OCI-LY1 (cell line): Measurements from ENCODE around the gene ZNF611.
"Not testable (repeated sequence)": the region's sequence is repeated elsewhere in the genome, so short reads cannot be mapped to it uniquely, and the experiment has no call there.

Experiments used
- H2AFZ ChIP-seq: fragments of 200-600 bp; sonication (generic), shearing (Covaris generic); 2 replicates; pipeline ENCODE4 v1.6.0; 2014; ENCODE audit warnings: antibody characterized with exemption, mild to moderate bottlenecking, low read length
- H3F3A ChIP-seq: fragments of 200-600 bp; sonication (generic), shearing (Covaris generic); 2 replicates; pipeline ENCODE4 v1.6.0; 2014; ENCODE audit warnings: mild to moderate bottlenecking, antibody characterized with exemption, low read length, moderate library complexity; ENCODE audit not compliant: insufficient read depth
- H3K27ac ChIP-seq: fragments of 200-600 bp; sonication (generic); 2 replicates; pipeline ENCODE4 v1.5.1; 2014; ENCODE audit warnings: low read length, mixed run types, mild to moderate bottlenecking, low read depth; ENCODE audit not compliant: poor library complexity, severe bottlenecking
- H3K27me3 ChIP-seq: fragments of 200-600 bp; sonication (generic); 2 replicates; pipeline ENCODE4 v1.6.0; 2014; ENCODE audit warnings: antibody characterized with exemption, mild to moderate bottlenecking, low read length, moderate library complexity; ENCODE audit not compliant: insufficient read depth
- H3K36me3 ChIP-seq: fragments of 200-600 bp; sonication (generic); 2 replicates; pipeline ENCODE4 v1.6.1; 2014; ENCODE audit warnings: mild to moderate bottlenecking, antibody characterized with exemption, low read length, moderate library complexity, mixed read lengths; ENCODE audit not compliant: insufficient read depth
- H3K4me1 ChIP-seq: fragments of 200-600 bp; sonication (generic); 2 replicates; pipeline ENCODE4 v1.5.1; 2014; ENCODE audit warnings: mild to moderate bottlenecking, low read length, moderate library complexity; ENCODE audit not compliant: insufficient read depth, severe bottlenecking
- H3K4me2 ChIP-seq: fragments of 200-600 bp; sonication (generic), shearing (Covaris generic); 2 replicates; pipeline ENCODE4 v1.6.1; 2014; ENCODE audit warnings: low read length
- H3K4me3 ChIP-seq: fragments of 200-600 bp; sonication (generic); 2 replicates; pipeline ENCODE4 v1.5.1; 2014; ENCODE audit warnings: low read length, low read depth, mild to moderate bottlenecking, mixed read lengths; ENCODE audit not compliant: poor library complexity, severe bottlenecking
- H3K79me2 ChIP-seq: fragments of 200-600 bp; shearing (Covaris generic); 2 replicates; pipeline ENCODE4 v1.6.1; 2016; ENCODE audit warnings: mixed run types, low read length, mixed read lengths; ENCODE audit not compliant: insufficient read depth
- H3K9ac ChIP-seq: fragments of 200-600 bp; sonication (generic), shearing (Covaris generic); 2 replicates; pipeline ENCODE4 v1.6.1; 2014; ENCODE audit warnings: mild to moderate bottlenecking, low read length, mixed read lengths
- H3K9me2 ChIP-seq: fragments of 200-600 bp; sonication (generic), shearing (Covaris generic); 2 replicates; pipeline ENCODE4 v1.6.1; 2014; ENCODE audit warnings: low read depth, mild to moderate bottlenecking, low read length, mixed read lengths
- H3K9me3 ChIP-seq: fragments of 200-600 bp; shearing (Covaris generic); 2 replicates; pipeline ENCODE4 v1.6.1; 2014; ENCODE audit warnings: low read length, mixed read lengths
- H4K20me1 ChIP-seq: fragments of 200-600 bp; sonication (generic), shearing (Covaris generic); 2 replicates; pipeline ENCODE4 v1.6.0; 2016; ENCODE audit warnings: mild to moderate bottlenecking, low read length; ENCODE audit not compliant: insufficient read depth
- CTCF ChIP-seq: fragments of 200-600 bp; sonication (generic), shearing (Covaris generic); IDR thresholded peaks from 2 replicates; pipeline ENCODE4 v1.5.1; 2017; ENCODE audit warnings: mild to moderate bottlenecking, antibody characterized with exemption, low read length, moderate library complexity, mixed read lengths
- EZH2 ChIP-seq: fragments of 200-600 bp; sonication (generic), shearing (Covaris generic); IDR thresholded peaks from 2 replicates; pipeline ENCODE4 v1.8.0; 2017; ENCODE audit warnings: borderline replicate concordance, mixed run types, mild to moderate bottlenecking, antibody characterized with exemption, low read length, moderate library complexity, mixed read lengths

The ZNF611 gene

GRCh38 chr19:52716522-52716921, 18.3 kb downstream of the ZNF611 start:
- H3K27ac ChIP-seq, result no peak overlapping the region
- H3K4me2 ChIP-seq, result no peak overlapping the region
- no peaks in the 10 kb centered on the region for H3K9me2 ChIP-seq

DNA sequence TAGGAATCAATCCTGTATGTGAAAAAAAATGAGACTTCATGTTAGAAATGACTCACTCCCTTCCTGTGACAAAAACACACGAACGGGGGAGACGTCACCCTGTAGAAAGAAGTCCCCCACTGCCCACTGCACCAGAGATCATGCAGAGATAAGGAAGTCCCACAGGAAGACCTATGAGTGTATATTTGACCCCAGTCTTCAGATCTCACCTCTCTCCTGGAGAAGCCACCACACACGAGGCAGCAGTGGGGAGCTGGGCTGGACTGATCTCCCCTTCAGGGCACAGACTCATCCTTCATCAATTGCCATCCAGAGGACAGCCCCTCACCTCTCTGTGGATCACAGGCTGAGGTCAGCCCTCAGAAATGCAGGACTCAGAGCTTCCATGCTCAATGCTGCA, 18.9 kb downstream of the ZNF611 start:
- not testable (repeated sequence) for H3K9ac ChIP-seq, H3K4me3 ChIP-seq

More at GRCh38 chr19:52716522-52716921, 18.3 kb downstream of the ZNF611 start:
- Histone ChIP-seq H4K20me1 (no peaks in the 10 kb centered on the region), H3K79me2 (no peaks in the 10 kb centered on the region), H3K9me3 (no peaks in the 10 kb centered on the region), H3K4me3 (no peak overlapping the region), H3F3A (no peaks in the 10 kb centered on the region), H3K4me1 (no peaks in the 10 kb centered on the region), H3K36me3 (peaks cover 54% of the 10 kb centered on the region), H3K9ac (no peak overlapping the region), H2AFZ (no peak overlapping the region), H3K27me3 (no peaks in the 10 kb centered on the region)
- TF ChIP-seq CTCF (no peak), EZH2 (no peak)

DNA sequence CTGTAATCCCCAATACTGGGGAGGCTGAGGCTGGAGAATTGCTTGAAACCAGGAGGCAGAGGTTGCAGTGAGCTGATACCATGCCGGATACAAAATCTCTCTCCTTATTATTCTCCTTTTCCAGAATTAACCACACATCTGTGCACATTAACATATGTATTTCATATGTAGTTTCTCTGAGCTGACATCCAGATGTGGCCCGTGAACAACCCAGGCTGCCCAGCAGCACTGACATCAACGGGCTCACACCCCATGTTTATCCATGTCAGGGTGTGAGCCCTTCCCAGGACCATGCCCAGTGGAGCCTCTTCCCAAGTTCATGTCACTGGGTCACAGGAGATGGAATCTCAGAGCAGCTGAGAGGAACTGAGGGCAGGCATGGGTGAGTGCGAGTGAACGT, 19.5 kb downstream of the ZNF611 start:
- H3K27ac ChIP-seq, H3K9ac ChIP-seq, H3K9me3 ChIP-seq, H3K79me2 ChIP-seq, H4K20me1 ChIP-seq, H3K4me2 ChIP-seq, H3K27me3 ChIP-seq, H2AFZ ChIP-seq, H3K4me1 ChIP-seq, H3F3A ChIP-seq, H3K9me2 ChIP-seq, H3K4me3 ChIP-seq: not testable (repeated sequence)
- peaks cover 54% of the 10 kb centered on the region for H3K36me3 ChIP-seq

More for the DNA sequence above, 18.9 kb downstream of the ZNF611 start:
- not testable (repeated sequence) for H3K9me2 ChIP-seq, H4K20me1 ChIP-seq, H3K79me2 ChIP-seq, H2AFZ ChIP-seq, H3K4me1 ChIP-seq, H3F3A ChIP-seq, H3K9me3 ChIP-seq, H3K27ac ChIP-seq, H3K27me3 ChIP-seq, H3K4me2 ChIP-seq
- peaks cover 54% of the 10 kb centered on the region for H3K36me3 ChIP-seq

- not testable (repeated sequence) for H3K4me3 ChIP-seq, H3K4me1 ChIP-seq, H3K9me3 ChIP-seq, H3K27ac ChIP-seq, H2AFZ ChIP-seq, H3K4me2 ChIP-seq, H3K79me2 ChIP-seq, H4K20me1 ChIP-seq, H3F3A ChIP-seq, H3K27me3 ChIP-seq, H3K9ac ChIP-seq, H3K9me2 ChIP-seq
- peaks cover 66% of the 10 kb centered on the region for H3K36me3 ChIP-seq
Observed at GRCh38 chr19:52713051-52713450, 21.8 kb downstream of the ZNF611 start.

GRCh38 chr19:52711661-52712060, 23.2 kb downstream of the ZNF611 start:
- not testable (repeated sequence) for H3K4me3 ChIP-seq, H3K27me3 ChIP-seq, H4K20me1 ChIP-seq, H3K4me1 ChIP-seq, H3K4me2 ChIP-seq, H3K79me2 ChIP-seq, H3K9me2 ChIP-seq, H3F3A ChIP-seq, H3K9ac ChIP-seq, H2AFZ ChIP-seq, H3K27ac ChIP-seq, H3K9me3 ChIP-seq
- peaks cover 79% of the 10 kb centered on the region for H3K36me3 ChIP-seq
